ENCODE results near the gene RABGAP1L.
"Not testable (repeated sequence)": the region's sequence is repeated elsewhere in the genome, so short reads cannot be mapped to it uniquely, and the experiment has no call there.

DNA sequence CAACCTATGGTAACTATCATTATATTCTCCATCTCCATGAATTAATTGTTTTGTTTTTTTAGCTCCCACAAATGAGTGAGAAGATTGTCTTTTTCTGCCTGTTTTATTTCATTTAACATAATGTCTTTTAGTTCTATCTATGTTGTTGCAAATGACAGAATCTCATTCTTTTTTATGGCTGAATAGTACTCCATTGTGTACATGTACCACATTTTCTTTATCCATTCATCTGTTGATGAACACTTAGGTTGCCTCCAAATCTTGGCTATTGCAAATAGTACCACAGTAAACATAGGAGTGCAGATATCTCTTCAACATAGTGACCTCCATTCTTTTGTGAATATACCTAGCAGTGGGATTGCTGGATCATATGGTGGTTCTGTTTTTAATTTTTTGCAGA, 429.3 kb downstream of the RABGAP1L start:
- TF ChIP-seq, protein P1, sequence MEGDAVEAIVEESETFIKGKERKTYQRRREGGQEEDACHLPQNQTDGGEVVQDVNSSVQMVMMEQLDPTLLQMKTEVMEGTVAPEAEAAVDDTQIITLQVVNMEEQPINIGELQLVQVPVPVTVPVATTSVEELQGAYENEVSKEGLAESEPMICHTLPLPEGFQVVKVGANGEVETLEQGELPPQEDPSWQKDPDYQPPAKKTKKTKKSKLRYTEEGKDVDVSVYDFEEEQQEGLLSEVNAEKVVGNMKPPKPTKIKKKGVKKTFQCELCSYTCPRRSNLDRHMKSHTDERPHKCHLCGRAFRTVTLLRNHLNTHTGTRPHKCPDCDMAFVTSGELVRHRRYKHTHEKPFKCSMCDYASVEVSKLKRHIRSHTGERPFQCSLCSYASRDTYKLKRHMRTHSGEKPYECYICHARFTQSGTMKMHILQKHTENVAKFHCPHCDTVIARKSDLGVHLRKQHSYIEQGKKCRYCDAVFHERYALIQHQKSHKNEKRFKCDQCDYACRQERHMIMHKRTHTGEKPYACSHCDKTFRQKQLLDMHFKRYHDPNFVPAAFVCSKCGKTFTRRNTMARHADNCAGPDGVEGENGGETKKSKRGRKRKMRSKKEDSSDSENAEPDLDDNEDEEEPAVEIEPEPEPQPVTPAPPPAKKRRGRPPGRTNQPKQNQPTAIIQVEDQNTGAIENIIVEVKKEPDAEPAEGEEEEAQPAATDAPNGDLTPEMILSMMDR (IDR thresholded peaks at IDR 0.05): not testable (repeated sequence)
- TF ChIP-seq POLR2A (IDR thresholded peaks at IDR 0.05): not testable (repeated sequence)

All from lower leg skin (tissue), 3 donors.